ENCODE results near the gene CCDC15.
"Not testable (repeated sequence)": the region's sequence is repeated elsewhere in the genome, so short reads cannot be mapped to it uniquely, and the experiment has no call there.

CCDC15 gene

DNA sequence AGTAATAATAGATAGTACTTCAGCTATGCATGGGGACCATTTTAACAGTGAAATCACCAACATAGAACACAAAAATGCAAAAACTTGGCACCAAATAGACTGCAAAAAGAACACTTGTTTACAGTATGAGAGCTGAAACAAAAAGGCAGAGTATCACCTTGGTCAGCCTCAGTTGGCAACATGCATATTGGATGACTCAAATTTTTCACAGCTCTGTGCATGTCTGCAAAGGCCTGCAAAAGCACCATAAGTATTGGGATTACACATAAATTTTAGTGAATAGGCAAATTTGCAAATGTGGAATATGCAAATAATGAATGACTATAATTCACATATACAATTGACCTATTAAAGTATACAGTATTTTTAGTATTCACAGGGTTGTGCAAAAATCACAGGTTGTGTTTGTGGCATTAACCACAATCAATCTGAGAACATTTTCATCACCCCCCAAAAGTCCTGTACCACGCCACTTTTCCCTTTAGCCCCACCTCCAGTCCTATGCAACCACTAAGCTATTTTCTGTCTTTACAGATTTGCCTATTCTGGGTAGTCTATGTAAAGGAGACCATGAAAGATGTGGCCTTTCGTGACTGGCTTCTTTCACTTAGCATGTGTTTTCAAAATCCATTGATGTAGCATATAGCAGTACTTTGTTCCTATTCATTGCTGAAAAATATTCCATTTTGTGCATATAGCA is 47.2 kb downstream of the CCDC15 start:
- no peak for DNase-seq (ENCODE audit: low spot score)

DNA sequence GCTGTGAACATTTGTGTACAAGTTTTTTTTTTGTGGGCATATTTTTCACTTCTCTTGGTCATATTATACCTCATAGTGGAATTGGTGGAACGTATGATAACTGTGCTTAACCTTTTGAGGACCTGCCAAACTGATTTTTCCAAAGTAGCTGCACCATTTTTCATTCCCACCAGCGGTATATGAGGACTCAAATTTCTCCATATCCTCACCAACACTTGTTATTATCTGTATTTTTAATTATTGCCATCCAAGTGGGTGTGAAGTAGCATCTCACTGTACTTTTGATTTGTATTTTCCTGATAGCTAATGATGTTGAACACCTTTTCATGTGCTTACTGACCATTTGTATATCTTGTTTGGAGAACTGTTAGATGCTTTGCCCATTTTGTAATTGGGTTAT is 47.8 kb downstream of the CCDC15 start:
- DNase-seq (ENCODE audit: low spot score) = no peak

DNA sequence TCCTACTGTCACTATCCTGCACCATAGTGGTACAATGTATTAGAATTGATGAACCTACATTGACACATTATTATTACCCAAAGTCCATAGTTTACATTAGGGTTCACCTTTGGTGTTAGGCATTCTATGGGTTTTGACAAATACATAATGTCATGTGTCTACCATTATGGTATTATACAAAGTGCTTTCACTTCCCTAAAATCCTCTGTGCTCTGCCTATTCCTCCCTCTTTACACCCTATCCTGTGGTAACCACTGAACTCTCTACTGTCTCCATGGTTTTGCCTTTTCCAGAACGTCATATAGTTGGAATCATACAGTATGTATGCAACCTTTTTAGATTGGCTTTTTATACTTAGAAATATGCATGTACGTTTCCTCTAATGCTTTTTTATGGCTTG is 51.5 kb downstream of the CCDC15 start:
- DNase-seq (ENCODE audit: low spot score) = no peak

DNA sequence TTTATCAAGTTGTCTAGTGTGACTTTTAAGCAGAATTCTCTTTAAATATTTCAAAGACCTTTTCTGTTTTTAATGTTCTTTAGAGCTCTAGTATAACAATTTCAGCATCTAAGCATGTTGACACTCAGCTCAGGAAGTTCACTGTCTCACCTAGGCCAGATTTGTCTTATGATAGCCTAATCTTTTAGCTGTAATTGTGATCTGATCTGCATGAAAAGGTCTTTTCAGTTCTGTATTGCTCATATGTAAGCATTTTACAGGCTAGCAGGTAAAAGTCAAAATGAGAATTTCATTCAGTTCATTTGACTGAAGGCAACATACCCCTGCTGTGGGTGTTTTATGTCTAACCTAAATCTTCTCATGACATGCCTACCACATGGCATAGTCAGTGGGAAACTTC is 62.4 kb downstream of the CCDC15 start:
- no peak for DNase-seq (ENCODE audit: low spot score)

DNA sequence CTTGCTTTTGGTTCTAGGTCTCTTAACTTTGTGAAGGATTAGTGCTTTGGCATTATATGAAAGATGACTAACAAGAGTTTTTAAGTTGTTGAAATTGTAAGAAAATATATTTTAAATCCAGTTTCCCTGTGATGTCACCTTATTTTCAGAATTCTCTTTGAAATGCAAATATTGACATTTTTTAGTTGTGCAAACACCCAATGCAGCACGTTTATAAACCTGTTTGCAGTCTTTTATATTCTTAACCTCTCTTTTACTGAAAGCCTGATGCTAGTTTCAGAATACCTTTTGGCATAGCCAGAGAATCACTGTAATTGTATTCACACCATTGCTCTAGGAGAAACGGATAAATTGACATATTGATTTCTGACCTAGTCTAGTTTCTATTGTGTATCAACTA is 66.3 kb downstream of the CCDC15 start:
- no peak for DNase-seq (ENCODE audit: low spot score)

DNA sequence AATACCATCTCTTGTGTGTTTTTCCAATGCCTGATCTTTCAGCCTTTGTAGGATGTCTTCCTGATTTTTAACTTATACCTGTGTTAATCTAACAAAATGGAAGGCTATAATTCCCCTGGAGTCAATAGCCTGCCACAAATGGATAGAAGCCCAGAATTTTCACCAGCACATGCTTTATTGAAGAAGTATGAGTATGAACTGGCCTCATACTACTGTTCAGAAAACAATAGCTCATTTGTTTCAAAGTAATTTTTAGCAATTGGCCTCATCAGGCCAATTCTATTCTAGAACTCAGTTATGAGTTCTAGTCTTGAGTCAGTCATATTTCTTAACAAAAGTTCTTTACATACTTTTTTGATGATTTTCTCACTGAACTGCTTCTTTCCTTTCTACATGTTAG is 68.5 kb downstream of the CCDC15 start:
- DNase-seq (ENCODE audit: low spot score) = no peak

DNA sequence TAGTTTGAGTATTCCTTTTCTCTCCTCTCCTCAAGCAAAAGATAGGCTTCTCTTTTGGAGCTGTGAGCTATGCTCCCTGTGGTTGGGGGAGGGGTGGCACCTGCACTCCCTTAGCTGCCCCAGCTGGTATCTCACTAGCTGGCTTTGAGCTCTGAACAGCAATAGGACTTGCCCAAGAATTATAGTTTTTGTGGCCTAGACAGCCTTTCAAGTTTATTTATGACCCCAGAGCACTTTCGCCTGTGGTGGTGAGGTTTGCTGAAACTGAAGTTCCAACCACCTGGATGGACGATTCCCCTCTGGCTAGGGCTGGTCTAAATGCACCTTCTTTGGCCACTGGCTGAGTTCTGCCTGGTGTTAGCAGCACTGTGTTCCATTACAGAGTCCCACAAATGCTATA is 72.0 kb downstream of the CCDC15 start:
- DNase-seq (ENCODE audit: low spot score) = no peak

DNA sequence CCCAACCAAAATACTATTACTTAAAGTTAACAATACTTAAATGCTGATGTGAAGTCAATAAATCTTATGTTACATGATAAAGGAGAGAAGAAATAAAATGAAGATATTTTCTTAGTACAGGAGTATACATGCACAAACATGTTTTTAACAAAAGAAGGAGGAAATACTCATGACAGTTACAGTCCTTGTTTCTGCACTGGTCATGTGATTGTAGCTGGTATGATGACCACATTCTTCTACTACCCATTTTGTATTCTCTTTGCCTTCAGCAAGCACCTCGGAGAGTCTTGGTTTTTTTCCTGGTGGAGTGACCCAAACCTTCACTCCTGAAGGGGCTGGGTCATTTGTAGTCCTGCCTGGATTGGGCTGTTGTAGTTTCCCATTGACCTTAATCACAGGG is 75.4 kb downstream of the CCDC15 start:
- not testable (repeated sequence) for DNase-seq (ENCODE audit: low spot score)

DNA sequence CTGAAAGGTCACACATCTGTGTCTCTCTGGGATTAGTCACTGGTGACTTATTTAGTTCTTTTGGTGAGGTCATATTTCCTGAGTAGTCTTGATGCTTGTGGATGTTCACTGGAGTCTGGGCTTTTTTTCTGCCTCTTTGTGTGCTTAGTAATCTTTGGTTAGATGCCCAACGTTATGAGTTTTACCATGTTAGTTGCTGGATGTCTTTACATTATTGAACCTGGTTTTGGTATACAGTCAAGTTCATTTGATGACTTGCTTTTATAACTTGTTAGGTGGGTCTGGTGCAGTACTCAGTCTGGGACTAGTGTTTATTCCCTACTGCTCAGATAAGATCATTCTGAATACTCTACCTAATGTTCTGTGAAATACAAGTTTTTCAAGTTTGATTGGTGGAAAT is 82.9 kb downstream of the CCDC15 start:
- DNase-seq (ENCODE audit: low spot score) = no peak

DNA sequence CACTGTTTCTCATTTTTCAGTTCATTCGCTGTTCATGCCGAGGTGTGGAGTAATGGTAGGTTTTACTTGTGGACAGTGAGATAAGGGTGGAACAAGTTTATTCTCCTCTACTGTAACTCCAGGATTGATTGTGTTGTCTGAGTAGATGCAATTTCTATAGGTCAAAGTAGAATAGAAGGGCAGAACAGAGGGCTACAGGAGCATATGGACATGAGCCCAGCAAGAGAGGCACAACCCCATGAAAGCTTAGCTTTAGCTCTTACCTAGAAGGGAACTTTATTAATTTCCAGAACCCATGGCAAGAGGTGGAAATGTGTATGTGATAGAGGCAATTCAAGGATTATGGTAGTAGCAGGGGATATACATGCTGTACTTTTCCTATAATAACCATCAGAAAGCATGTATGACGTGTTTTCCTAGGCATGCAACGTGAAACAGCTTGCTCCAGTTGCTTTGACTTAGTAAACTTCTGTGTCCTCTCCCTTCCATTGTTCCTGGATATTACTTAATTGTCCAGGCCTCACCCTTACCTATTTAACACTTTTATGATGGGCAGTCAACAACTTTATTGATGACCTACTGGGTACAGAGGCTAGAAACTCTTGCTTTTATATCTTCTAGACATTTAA is 95.3 kb downstream of the CCDC15 start:
- no peak for DNase-seq (ENCODE audit: low spot score)

DNA sequence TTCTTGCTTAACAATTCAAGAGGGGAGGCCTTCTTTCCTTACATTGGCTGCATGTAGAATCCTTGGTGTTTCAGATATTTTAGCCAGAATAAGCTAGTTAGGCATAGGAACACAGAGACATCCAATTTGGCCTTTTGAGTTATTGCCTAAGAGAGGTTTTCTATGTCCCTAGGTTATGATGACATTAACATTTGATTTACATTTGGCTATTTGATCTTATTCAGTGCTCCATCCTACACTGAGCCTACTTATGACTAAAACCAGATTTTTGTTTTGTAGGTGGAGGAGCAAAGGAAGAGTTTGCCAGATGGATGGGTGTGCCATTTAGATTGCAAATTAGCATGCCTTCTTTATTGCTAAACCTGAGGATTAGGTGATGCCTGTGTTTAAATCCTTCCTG is 98.0 kb downstream of the CCDC15 start:
- no peak for DNase-seq (ENCODE audit: low spot score)

DNA sequence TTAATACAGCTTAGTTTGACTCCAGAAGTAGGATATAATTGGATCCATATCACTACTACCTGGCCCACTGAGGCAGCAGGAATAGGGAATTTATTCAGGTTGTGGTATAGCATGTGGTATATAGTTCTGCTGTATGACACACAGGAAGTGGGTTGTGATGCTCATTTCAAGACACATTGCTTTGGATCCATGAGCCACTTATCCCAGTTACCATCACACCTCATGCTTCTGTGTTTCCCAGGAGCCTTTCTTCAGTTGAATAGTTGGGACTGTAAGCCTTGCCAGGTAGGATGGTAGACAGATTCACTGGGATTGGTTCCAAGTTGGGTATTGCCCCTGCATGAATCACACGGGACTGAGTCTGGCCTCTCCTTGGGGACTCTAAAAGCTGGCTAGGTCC is 99.2 kb downstream of the CCDC15 start:
- no peak for DNase-seq (ENCODE audit: low spot score)

DNA sequence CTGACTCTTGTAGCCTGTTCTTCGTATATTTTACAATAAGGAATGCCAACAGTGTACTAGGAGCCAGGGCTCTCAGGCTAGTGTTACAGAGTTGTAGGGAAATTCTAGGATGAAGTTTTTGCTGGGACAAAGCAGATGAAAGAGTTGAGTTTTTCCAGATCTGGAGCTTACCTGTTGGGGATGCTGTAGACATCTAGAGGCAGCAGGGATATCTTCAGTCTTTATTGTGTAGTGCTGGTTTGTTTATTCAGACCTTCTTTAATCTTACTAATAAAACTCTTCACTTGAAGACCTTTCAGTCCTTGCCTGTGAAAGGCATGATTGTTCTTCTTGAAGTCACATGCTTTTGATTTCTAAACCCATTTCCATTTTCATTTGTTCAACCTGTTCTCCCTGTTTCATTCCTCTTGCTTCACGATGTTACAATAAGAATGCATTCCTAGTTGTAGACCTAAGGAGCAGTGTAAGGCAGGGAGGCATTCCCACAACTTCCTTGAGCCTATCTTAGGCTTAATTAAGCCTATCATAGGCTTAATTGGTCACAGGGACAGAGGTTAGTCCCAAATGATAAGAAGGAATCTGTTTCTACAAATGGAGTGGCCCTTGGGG is 101.2 kb downstream of the CCDC15 start:
- no peak for DNase-seq (ENCODE audit: low spot score)

DNA sequence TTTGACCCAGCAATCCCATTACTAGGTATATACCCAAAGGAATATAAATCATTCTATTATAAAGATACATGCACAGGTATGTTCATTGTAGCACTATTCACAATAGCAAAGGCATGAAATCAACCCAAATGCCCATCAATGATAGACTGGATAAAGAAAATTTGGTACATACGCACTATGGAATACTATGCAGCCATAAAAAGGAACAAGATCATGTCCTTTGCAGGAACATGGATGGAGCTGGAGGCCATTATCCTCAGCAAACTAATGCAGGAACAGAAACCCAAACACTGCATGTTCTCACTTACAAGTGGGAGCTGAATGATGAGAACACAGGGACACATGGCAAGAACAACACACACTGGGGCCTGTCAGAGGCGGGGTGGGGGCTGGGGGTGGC is 102.1 kb downstream of the CCDC15 start:
- not testable (repeated sequence) for DNase-seq (ENCODE audit: low spot score)

DNA sequence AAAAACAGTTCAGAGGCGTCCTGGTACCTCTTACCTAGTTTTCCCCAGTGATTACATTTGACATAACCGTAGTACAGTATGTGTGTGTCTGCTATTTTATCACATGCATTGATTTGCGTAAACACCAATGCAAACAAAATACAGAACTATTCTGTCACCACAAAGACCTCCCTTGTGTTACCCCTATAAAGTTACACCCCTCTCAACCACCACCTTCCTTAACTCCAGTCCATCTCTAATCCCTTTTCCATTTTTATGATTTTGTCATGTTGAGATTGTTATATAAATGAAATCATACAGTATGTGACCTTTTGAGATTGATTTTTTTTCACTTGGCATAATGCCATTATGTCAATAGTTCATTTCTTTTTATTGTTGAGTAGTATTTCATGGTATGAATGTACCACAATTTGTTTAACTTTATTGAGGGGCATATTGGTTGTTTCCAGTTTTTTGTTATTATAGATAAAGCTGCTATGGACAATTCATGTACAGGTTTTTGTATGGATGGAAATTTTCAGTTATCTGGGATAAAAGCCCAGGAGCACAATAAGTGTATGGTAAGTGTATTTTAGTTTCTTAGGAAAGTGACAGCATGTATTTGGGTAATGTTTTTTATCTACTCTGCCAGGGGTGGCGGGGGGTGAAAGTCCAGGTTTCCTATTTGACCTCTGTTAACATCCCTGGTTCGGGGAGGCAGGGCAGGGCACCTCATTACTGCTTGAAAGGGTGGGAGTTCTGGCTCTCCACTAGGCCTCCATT is 103.1 kb downstream of the CCDC15 start:
- DNase-seq (ENCODE audit: low spot score) = no peak

DNA sequence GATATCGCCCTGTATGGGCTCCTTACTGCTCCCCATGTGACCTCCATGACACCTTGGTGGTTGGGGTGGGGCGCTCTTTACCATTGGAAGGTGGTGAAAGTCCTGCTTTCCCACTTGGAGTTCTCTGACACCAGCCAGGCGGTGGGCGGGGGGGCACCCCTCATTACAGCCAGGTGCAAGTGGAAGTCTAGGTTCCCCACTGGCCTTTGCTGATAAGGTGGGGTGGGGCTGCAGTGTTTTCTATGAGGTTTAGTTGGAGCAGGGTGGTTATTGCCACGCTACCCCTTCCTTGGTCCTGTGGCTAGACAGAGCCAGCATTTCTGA is 103.7 kb downstream of the CCDC15 start:
- no peak for DNase-seq (ENCODE audit: low spot score)

DNA sequence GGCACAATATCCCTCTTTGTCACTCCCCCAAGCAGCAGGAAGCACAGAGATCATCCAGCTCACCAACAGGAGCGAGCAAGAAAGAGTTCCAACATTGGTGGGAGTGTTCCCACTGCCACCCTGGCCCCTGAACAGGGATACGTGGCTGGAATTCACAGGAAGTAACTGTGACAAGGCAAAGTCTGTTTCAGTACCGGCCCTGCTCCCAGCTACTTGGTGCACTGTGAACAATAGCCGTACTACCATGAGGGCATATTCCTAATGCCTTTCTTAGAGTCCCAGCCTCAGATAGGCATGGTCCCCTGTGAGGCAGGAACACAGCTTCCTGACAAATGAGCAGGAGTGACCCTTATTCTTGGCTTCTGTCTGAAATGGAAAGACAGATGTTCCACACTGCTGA is 107.3 kb downstream of the CCDC15 start:
- DNase-seq (ENCODE audit: low spot score) = no peak

DNA sequence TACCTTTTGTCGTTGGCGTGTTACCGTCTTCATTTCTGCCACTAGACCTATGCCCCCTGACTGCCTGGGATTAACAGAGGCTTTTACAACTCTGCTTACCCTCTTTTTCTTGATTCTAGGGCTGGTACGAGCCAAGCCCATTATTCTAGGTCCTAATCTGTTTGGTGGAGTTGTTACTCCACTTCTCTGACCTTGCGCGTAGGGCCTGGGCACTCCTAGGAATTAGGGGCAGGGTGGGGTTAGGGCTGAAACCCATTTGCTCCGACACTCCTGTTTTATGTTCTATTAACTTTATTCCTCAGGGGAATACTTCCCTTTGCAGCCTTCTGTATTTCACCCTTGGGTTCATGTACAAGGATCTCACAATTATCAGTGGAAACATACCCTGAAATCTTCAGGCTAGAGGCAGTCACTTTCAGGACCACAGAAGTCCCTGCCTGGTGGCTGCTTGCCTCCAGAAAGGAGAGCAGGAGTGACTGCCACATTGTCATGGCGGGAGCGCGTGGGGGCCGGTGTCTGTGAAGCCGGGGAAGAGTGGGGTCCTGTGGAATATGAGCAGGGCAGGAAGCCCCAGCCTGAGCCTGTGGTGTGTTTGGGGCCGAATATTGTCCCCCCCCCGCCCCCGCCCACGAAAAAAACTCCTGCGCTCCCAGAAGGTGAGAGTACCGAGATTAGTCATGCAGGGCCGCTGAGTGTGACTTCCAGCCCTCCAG is 108.4 kb downstream of the CCDC15 start:
- DNase-seq (ENCODE audit: low spot score) = no peak

DNA sequence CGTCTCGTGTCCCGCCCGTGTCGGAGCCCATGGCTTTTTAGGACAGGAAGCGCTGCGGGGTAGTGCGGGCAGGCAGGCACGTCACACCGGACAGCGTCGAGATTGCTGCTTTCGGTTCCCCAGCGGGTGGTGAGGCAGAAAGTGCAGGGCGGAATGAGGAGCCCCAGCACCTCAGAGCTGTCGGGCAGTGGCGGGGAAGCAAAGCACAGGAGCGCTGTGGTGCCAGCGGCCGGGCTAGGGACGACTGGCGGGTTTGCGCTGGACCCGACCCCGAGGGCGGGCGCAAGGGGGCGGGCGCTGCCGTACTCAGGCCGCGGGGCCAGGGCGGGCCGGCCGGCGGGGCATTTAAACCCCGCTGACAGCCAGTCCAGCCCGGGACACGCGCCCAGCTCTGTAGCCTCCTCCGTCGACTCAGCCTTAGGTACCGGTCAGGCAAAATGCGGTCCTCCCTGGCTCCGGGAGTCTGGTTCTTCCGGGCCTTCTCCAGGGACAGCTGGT is 109.0 kb downstream of the CCDC15 start, which contains the start of gene SLC37A2:
SLC37A2 (plus strand) TSS at position 375 of the 498 bp plus-strand sequence; CDS start at position 438, 63 bp downstream.
- DNase-seq (ENCODE audit: low spot score) = peak; percentile 69

DNA sequence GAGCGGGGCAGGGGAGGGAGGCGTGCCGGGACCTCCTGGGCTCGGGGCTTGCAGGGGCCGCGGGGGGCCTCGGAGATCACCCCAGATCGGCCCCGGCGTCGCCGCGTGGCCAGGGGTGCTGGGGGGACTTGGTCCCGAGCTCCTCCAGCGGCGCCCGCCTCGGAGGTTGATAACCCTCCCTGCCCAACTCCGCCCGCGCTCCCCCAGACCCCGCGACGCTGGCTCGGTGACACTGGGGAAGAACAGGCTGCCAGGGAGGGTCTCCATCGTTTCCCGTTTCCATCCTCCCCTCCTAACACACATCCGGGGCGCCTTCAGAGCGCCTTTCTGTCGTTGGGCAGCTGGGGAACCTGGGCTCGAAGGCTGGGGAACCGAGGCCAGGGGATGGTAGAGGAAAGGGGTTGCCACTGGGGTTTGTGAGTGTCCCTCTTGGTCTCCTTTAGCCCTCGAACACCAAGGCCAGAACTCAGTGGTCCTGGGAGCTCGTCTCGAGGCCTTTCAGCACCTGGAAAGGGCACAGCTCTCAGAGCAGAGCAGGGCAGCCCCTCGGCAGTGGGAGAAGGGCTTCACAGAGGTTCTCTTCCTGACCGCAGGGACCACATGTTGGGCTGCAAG is 109.5 kb downstream of the CCDC15 start:
- no peak for DNase-seq (ENCODE audit: low spot score)

DNA sequence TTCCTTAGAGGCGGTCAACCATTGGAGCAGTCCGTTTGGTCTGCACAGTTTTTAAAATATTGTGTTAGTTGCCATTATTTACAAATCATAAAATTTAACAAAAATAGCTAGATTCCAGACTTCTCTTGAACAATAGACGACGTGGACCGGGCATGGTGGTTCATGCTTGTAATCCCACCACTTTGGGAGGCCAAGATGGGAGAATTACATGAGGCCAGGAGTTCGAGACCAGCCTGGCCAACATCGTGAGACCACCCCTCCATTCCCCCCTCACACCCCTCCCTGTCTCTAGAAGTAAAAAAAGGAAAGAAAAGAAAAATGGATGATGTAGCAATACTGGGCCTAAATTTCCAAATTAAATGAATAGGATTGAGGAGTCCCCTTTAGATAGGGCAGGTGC is 110.1 kb downstream of the CCDC15 start:
- no peak for DNase-seq (ENCODE audit: low spot score)

DNA sequence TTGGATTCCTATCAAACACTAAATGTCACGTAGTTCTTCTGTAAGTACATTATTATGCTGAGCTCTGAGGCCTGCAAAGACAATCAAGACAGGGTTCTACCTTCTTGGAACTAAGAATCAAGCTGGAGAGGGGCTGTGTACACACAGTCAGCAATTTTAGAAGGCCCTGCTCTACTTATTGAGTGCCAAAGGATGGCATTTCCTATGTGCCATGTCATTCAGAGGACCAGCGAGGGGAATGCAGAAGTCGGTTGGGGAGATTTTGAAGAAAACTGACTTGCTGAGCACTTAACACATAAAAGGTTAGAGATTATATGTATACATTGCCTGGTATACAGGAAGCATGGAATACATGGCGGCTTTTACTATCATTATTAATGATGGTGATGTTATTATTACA is 114.4 kb downstream of the CCDC15 start:
- no peak for DNase-seq (ENCODE audit: low spot score)
